T-helper 2 cell (primary cell): ENCODE measurements around the gene HS2ST1.
"Not testable (repeated sequence)": the region's sequence is repeated elsewhere in the genome, so short reads cannot be mapped to it uniquely, and the experiment has no call there.

Experiments
- DNase-seq, 5 experiments: peaks; one replicate each; pipeline versions ENCODE4 v3.0.0 to v3.0.0-alpha.2; 2012 to 2022

The HS2ST1 gene

DNA sequence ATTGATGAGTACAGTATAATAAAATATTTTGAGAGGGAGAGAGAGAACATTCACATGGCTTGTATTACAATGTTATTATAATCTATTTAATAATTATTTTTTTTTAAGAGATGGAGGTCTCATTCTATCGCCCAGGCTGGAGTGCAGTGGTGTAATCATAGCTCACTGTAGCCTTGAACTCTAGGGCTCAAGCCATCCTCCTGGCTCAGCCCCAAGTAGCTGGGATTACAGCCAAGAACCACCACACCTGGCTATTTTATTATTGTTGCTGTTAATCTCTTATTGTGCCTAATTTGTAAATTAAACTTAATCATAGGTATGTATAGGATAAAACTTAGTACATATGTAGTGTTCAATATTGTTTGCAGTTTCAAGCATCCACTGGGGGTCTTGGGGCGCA, 57.8 kb downstream of the HS2ST1 start:
- DNase-seq, result no peak

DNA sequence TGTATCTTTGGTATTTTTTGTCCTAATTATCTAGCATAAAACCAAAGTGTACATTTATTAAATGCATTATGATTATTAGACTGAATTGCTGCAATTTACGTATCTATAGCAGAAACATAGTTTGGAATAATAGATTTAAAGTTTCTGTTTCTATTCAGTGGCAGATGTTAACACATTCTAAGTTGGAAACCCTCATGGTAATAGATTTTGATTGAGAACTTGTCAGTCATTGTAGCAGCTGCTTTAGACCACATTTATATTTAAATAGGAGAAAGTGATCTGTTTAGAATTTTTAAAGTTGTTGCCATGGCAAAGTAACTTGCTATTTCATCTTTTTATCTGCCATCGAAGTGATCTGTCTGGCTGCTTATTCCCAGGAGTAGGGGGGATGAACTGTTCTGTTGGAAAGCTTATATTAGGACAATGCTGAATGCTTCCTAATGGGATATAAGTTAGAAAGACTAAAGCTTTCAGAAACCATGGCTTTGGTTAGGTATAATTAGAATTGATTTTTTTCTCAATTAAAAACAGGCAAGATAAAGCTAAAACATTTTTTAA, 61.6 kb downstream of the HS2ST1 start:
- DNase-seq, result no peak

DNA sequence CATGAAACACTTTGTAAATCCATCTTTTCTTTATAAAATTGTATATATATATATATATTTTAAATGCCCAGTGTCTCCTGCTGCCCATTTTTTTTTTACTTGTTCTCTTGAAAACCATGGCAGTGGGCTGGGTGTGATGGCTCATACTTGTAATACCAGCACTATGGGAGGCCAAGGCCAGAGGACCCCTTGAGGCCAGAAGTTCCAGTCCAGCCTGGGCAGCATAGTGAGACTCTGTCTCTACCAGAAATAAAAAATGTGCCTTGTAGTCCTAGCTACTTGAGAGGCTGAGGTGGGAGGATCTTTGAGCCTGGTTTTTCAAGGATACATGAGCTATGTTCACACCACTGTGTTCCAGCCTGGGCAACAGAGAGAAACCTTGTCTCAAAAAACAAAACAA, 62.2 kb downstream of the HS2ST1 start:
- DNase-seq, result no peak

DNA sequence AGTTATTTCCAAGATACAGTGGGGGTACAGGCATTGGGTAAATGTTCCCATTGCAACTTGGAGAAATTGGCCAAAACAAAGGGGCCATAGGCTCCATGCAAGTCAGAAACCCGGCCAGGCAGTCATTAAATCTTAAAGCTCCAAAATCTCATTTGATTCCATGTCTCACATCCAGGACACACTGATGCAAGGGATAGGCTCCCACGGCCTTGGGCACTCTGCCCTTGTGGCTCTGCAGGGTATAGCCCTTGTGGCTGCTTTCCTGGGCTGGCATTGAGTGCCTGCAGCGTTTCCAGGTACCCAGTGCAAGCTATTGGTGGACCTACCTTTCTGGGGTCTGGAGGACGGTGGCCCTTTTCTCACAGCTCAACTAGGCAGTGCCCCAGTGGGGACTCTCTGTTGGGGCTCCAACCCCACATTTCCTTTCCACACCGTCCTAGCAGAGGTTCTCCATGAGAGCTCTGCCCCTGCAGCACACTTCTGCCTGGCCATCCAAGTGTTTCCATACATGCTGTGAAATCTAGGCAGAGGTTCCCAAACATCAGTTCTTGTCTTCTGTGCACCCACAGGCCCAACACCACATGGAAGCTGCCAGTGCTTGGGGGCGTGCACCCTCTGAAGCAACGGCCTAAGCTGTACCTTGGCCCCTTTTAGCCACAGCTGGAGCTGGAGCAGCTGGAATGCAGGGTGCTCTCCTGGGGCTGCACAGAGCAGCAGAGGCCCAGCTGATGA, 67.2 kb downstream of the HS2ST1 start:
- no peak for DNase-seq

DNA sequence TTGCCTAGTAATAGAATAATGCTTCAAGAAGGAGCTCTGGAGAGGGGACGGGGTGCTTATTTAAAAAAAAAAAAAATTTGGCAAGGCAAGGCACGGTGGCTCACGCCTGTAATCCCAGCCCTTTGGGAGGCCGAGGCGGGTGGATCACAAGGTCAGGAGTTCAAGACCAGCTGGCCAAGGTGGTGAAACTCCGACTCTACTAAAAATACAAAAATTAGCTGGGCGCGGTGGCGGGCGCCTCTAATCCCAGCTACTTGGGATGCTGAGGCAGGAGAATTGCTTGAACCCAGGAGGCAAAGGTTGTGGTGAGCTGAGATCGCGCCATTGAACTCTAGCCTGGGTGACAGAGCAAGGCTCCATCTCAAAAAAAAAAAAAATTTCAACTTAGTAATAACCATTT, 69.2 kb downstream of the HS2ST1 start:
- not testable (repeated sequence) for DNase-seq

DNA sequence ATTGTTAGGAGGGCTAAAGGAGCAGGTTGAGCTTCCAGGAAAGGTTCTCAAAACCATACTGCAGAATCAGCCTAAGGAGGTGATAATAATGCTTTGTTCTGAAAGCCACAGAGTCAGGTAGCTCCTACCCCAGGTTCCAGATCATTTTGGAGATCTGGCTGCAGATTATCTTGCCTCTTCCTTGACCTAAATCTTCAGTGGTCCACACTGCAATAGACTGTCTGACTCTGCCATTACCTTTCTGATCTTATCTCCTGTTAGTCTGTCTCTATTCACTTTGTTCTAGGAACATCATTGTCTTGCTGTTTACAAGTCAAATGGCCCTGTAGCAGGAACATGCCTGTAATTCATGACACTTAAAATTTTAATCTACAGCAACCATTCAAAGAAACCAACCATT, 73.0 kb downstream of the HS2ST1 start:
- peak in 1 of 5 experiments; percentile 18 for DNase-seq

DNA sequence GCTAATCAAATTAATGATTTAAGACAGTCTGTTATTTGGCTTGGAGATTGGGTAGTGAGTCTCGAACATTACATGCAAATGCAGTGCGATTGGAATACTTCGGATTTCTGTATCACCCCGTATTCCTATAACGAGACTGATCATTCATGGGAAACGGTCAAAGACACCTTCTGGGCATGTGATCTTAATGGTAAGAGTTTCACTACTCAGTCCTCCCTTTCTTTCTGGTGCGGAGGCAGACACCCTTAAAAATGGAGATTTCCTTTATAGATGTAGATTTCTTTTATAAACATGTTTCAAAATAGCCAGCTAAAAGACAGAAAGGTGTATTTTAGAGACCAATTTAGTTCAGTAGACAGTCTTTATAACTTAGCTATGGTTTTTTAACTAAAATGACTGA, 74.4 kb downstream of the HS2ST1 start:
- DNase-seq, result no peak

DNA sequence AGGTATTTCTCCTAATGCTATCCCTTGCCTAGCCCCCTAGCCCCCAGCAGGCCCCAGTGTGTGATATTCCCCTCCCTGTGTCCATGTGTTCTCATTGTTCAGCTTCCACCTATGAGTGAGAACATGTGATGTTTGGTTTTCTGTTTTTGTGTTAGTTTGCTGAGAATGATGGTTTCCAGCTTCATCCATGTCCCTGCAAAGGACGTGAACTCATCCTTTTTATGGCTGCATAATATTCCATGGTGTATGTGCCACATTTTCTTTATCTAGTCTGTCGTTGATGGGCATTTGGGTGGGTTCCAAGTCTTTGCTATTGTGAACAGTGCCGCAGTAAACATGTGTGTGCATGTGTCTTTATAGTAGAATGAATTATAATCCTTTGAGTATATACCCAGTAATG, 75.3 kb downstream of the HS2ST1 start:
- DNase-seq, result not testable (repeated sequence)

DNA sequence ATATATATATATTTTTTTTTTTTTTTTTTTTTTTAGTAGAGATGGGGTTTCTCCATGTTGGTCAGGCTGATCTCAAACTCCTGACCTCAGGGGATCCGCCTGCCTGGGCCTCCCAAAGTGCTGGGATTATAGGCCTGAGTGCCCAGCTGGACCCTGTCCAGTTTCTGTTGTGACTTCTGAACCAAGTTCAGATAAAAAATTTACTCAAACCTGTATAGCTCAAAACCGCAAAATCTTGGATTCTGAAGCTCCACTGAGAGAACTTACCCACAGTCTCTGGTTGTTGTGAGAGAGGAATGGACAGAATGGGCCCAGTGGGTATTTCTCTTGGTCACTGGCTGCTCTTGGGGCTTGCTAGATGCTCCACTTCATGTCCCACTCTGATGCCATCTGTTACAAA, 76.4 kb downstream of the HS2ST1 start:
- DNase-seq, result no peak

DNA sequence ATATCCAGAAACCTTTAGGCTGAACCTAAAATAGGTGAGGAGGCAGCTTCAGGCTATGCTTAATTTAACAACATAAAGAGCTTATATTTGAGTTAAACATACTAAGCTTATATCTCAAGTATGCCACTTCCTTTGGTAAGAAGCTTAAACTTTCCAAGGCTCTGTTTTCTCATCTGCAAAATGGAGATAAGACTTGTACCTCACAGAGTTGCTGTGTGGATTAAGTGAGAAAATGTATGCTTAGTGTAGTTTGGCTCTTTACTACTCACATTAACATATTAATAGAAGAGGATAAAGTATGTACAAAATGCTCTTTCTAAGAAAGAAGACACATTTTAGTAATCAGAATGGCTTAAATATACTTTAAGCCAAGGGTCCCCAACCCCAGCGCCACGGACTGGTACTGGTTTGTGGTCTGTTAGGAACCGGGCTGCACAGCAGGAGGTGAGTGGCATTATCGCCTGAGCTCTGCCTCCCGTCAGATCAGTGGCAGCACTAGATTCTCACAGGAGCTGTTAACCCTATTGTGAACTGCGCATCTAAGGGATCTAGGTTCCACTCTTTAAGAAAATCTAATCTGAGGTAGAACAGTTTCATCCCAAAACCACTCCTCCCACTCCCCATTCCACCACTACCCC, 77.2 kb downstream of the HS2ST1 start:
- DNase-seq, result peak in 1 of 5 experiments; percentile 13

DNA sequence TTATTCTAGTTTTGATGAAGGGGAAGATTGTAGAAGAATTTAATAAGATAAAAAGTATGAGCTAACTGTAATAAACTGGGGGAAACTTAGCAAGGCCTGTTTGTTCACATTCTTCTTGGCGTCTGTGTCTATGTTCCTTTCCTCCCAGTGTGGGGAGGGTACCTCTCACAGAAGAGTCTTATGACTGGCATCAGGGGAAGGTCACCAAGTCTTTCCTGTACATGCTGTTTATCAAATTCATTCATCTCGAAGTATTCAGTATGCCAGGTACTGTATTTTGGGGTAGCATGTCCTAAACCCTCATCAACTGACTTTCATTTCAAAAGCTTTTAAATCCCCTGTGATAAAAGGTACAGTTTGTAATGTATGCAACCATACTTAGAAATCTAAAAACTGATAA, 78.4 kb downstream of the HS2ST1 start:
- DNase-seq, result peak in 1 of 5 experiments; percentile 50

DNA sequence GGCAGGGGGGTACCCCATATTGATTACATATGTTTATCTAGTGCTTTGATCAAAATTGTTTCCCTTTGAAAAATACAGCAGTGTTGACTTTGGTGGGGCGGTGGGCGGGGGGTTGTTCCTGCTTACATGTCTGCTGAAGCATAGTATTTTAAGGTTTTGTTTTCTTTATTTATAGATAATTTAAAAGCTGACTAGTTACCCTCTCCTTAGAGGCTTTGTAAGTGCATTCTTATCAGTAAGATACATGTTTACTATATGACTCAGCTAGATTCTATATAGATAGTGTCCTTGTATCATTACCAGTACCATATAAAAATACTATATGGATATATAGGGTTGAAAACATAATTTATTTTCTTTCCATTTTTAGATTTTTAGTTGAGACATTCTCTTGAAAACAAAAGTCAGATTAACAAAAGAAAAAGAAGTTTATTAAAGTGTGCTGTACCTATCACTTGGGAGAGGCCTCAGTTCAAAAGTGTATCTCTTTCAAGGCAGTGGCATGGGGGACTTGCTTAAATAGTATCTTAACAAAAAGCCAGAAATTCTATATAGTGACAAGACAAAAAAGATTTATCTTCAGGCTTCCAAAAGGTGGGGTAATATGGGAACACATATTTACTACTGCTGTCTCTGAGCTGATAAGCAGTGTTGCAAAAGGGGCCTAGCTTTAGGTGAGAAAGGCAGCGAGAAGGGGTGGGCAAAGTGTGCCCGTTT, 79.0 kb downstream of the HS2ST1 start:
- peak in 1 of 5 experiments; percentile 61 for DNase-seq

DNA sequence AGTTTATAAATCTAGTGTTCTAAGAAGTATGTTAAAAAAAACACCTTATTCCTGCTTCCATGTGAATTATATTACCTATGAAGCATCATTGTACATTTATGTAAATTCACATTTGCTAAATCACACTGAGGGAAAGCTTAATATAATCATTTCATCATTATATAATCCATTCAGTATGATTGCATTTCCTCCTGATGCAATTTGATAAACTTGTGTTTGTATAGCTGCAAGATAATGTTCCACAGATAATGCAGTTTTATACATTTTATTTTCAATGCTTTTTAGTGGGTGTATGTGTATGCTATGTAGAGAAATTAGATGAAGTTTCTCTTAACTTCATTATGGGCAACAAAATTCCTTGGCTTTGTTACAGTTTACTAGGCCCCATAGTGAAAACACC, 79.6 kb downstream of the HS2ST1 start:
- no peak for DNase-seq

DNA sequence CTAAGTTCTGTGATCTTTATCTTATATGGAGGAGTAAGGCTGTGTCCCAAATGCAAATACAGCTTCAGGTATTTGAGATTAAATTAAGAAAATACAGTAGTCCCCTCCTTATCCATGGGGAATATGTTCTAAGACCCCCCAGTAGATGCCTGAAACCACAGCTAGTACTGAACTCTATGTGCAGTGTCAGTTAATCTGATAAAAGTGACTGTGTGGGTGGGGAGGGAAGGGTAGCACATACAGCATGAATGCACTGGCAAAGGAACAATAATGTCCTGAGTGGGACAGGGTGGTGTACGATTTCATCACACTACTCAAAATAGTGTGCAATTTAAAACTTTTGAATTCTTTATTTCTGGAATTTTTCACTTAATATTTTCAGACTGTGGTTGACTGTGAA, 83.1 kb downstream of the HS2ST1 start:
- peak in 1 of 5 experiments; percentile 7 for DNase-seq

DNA sequence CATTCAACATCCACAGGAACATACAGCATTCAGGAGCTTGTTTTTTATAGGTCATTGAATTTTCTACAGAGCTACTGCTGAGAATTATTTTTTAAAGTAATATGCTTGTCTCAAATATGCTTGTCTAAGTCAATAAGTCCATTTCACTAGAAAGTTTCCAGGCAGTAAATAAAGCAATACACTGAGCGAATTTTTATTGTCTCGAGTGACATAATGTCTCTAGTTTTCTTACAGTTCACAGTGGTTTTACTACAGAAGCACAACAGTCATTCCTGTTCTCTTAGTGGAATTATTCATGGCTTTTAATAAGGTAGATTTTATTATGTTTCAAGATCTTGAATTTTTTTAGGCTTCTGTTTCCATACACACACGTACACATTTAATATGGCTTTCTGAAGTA, 83.8 kb downstream of the HS2ST1 start:
- DNase-seq, result peak in 1 of 5 experiments; percentile 8

DNA sequence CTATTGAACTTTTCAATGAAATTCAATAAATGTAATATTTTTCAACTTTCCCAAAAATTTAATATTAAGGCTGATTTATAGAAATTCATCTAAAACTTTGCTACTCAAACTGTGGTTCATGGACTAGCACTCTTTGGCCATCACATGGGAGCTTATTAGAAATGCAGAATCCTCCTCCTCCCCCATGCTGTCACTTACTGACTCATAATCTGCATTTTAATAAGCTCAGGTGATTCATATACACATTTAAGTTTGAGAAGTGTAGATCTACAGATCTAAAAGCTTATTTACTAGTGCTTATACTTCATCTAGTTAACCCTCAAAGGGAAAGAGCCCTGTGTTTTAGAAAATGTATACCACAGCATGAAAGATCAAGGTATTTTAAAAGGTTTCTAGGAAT, 84.3 kb downstream of the HS2ST1 start:
- DNase-seq, result peak in 1 of 5 experiments; percentile 45

DNA sequence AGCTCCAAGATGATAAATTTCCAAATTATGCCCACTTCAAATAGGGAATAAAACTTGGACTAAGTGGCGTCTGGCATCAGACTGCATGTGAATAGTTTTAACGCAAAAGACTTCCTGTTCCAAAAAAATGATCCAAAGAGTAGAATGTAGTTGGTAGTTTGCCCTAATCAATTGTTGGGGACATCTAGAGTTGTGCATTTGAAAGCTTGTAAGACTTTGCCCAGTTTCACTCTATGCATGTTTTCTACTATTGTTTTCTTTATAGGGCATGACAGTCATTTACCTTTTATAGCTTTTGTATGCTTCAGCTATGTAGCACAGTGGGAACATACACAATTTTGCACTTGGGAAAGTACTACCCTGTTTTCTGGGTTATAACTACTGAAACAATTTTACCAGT, 86.0 kb downstream of the HS2ST1 start:
- no peak for DNase-seq

DNA sequence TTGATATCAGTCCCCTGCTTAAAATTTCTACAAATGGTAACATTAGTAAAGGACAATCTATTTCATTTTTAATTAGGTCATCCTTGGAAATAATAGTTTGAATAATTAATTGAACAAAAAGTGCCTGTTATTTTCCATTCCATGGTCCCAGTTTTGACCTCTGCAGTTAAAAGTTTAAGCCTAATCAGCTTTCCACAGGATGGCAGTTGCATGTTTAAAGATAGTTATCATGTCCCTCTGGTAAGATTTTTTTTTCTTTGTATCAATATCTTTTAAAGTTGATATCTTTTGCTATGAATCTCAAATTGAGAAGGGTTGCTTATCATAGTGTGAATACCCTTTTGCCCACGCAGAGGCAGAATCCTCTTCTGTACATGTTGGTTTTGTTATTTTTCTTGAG, 90.4 kb downstream of the HS2ST1 start:
- DNase-seq, result no peak

DNA sequence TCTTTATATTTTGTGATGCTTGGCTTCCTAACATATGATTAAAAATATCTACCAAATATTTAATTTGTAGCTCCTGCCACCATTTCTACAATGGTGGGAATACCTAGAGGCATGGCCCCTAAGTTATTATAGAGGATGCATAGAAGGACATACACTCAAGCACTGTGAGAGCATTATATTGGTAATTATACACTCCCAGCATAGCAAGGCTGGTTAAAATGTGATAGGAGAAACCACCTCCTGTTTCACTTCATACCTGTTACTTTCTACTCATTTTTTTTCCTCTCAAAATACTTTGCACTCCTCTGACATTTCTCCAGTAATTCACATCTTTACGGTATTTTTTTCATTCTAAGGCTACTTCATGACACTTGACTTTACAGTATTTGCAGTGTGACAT, 92.9 kb downstream of the HS2ST1 start:
- DNase-seq, result no peak

DNA sequence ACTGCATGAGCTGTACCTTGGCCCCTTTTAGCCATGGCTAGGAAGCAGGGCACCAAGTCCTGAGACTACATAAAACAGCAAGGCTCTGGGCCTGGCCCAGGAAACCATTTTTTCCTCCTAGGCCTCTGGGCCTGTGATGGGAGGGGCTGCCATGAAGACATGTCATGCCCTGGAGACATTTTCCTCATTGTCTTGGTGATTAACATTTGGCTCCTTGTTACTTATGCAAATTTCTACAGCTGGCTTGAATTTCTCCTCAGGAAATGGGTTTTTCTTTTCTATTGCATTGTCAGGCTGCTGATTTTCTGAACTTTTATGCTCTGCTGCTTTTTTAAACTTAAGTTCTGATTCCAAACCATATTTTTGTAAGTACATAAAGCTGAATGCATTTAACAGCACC, 99.0 kb downstream of the HS2ST1 start:
- not testable (repeated sequence) for DNase-seq

DNA sequence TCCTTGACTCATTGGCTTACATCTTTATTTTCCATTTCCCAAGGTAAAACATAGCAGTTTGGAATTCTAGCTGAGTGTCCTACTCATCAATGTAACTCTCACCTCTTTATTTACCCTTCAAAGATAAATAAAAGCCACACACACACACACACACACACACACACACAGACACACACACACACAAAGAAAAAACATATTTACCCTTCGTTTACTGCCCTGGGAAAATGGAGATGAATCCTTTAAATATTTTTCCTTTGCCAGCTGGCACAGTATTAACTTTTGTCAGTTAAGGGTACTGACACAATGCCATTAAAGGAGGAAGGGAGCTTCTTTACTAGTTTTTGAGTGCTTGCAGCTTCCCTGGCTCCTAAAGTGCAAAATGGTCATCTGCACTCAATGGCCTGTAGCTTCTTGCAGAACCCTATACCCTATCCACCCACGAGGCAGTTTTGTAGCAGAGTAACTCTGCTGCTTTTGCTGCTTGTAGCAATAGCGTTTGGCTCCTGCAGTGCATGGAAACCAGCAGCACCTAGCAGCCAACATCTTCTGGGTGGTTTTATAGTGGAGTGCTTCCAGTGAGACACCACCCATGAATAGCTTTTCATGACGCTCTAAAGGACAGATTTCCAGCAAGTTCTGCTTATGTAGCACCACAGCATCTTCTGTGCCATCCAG, 103.7 kb downstream of the HS2ST1 start:
- DNase-seq, result no peak

DNA sequence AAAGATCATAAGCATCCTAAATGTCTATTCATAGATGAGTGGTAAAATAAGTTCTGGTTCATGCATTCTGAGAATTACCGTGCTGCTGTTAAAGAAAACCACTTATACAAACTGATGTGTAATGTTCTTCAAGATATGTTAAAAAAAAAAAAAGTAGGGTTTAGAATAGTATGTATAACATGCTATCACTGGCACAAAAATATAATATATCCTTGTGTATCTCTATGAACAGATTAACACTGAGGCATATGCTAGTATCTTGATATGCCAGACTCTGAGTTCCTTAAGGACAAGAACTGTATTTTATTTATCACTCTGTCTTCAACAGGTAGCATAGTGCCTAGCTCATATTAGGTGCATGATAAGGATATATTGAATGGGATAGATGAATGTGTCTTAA, 108.9 kb downstream of the HS2ST1 start:
- DNase-seq, result no peak

DNA sequence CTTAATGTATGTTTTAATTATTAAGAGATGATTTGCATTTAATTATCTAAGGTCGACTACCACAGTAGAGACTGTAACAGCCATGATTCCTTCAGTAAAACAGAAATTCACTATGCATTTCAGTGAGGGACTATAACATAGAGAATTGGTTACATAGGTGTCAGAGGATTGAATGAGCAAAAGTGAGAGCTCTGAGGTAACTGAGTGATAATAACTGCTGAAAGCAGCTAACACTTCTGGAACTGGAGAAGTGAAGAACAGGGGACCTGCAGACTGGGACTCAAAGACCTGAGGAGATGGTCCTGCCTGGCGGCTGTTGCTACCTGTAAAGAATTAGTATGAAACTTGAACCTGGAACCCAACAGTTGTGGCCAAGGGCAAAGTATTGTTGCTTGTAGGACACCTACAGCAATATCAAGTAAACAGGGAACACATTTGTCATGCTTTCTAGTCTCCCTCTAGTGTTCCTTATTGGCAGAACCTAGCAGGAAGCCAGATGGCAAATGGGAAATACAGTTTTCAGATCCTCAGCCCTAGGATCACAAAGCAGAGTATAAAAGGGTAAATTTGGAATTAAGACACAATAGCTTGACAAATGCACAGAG, 110.6 kb downstream of the HS2ST1 start:
- peak in 1 of 5 experiments; percentile 42 for DNase-seq
